SJCRH30 (cell line): Measurements from ENCODE around the gene GRIK1. TPM values are rescaled to one million over a fixed set of nuclear protein-coding genes. Genes with fewer than 3 reads are reported as not detected.
"Not testable (repeated sequence)": the region's sequence is repeated elsewhere in the genome, so short reads cannot be mapped to it uniquely, and the experiment has no call there.

Source experiments
- DNase-seq, 2 experiments: peaks; one replicate each; pipeline ENCODE4 v3.0.0-alpha.2; 2015 to 2020
- H3K27ac ChIP-seq: fragments of 250-450 bp; sonication (Bioruptor Pico); 2 replicates; pipeline ENCODE4 v1.5.1; 2020; ENCODE audit warnings: mild to moderate bottlenecking, moderate library complexity
- H3K27me3 ChIP-seq: fragments of 250-450 bp; sonication (Bioruptor Pico); 2 replicates; pipeline ENCODE4 v1.5.1; 2020; ENCODE audit warnings: mild to moderate bottlenecking, moderate library complexity
- H3K36me3 ChIP-seq: fragments of 250-450 bp; sonication (Bioruptor Pico); 2 replicates; pipeline ENCODE4 v1.5.1; 2020; ENCODE audit warnings: mild to moderate bottlenecking, moderate library complexity
- H3K4me1 ChIP-seq: fragments of 250-450 bp; sonication (Bioruptor Pico); 2 replicates; pipeline ENCODE4 v1.5.1; 2020; ENCODE audit warnings: mild to moderate bottlenecking, moderate library complexity
- H3K4me3 ChIP-seq: fragments of 250-450 bp; sonication (Bioruptor Pico); 2 replicates; pipeline ENCODE4 v1.5.1; 2020; ENCODE audit warnings: mild to moderate bottlenecking, moderate library complexity
- H3K9me3 ChIP-seq: fragments of 250-450 bp; sonication (Bioruptor Pico); replicated peaks from 2 replicates; pipeline ENCODE4 v1.5.1; 2020; ENCODE audit warnings: mild to moderate bottlenecking, moderate library complexity
- total RNA-seq: library from RNA; depleted of rRNA; stranded (reverse); fragments of >200 nt; shearing (Covaris generic); gene quantifications from 2 replicates; pipeline ENCODE4 v1.2.3, GENCODE V29; 2014

The GRIK1 gene
- total RNA-seq, 1 experiment from 2014 or later = not detected

DNA sequence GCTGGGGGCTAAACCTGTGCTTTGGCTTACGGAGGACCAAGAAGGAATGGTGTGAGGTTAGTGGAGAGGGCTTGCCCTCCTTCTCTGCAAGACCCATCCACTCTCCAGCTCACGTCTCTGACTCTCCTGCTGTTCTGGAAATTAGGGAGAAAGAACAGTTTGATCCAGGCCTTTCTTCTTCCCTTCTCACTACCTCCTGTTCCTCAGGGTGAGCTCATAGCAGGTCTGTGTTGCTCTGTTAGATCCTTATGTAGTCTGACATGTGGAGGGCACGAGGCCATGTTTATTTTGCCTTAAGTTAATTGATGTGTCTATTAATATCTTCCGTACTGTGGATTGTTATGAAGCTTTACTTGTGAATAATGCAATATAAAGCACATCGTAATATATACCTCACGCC is 315.0 kb downstream of the GRIK1 start:
- no peak overlapping the region for H3K4me3 ChIP-seq
- H3K4me1 ChIP-seq = no peaks in the 10 kb centered on the region
- H3K9me3 ChIP-seq = peaks cover 3% of the 10 kb centered on the region; the same call in 1 of the 2 replicates
- no peak overlapping the region for H3K27ac ChIP-seq
- no peak for DNase-seq
- no peaks in the 10 kb centered on the region for H3K27me3 ChIP-seq
- no peaks in the 10 kb centered on the region for H3K36me3 ChIP-seq

DNA sequence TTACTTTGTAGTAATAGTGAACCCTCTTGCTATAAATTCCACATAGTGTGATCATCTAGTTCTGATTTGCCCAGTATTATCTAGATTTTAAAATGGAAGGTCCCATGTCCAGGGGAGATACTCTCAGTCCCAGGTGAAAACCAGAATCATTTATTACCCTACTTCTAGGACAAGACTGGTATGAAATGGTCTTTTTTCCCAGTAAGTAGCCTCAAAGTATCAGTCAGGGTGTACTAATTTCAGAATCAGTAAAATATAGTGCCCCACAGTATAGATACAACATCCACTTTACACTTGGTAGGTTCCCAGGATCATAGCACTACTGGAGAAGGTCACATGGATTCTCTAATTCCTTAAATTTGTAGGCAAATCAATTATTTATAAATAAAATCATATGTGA is 318.3 kb downstream of the GRIK1 start:
- no peaks in the 10 kb centered on the region for H3K27me3 ChIP-seq
- H3K4me1 ChIP-seq = no peaks in the 10 kb centered on the region
- no peak overlapping the region for H3K27ac ChIP-seq
- H3K36me3 ChIP-seq = no peaks in the 10 kb centered on the region
- H3K9me3 ChIP-seq = no peaks in the 10 kb centered on the region; the same call in none of the 2 replicates
- DNase-seq = no peak
- H3K4me3 ChIP-seq = no peak overlapping the region

DNA sequence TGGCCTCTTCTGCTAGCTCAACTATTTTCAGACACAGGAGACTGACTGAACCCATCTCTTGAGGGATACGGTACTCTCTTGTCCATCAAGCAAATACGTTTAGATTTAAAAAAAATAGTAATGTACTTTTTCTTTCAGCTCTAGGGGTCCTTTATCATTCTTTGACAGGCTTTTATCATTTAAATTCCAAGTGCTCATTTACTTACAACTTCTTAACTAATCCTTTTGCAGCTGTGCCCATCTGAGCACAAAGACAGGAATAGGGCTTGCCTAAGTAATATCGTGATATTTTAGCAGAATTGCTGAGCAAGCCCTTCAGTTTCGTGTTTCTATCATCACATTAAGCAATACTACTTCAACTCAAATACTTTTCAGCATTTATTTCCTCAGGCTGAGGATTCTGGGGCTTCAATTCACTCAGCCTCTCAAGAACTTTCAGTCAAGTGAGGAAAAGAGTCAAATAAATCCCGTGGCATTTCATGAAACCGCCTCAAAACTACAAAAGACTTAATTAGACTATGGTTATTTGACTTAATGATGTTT is 323.5 kb downstream of the GRIK1 start:
- Histone ChIP-seq H3K27me3 (no peaks in the 10 kb centered on the region), H3K27ac (no peak overlapping the region), H3K4me1 (no peaks in the 10 kb centered on the region), H3K9me3 (no peaks in the 10 kb centered on the region; the same call in none of the 2 replicates), H3K36me3 (no peaks in the 10 kb centered on the region), H3K4me3 (no peak overlapping the region)
- DNase-seq = no peak

DNA sequence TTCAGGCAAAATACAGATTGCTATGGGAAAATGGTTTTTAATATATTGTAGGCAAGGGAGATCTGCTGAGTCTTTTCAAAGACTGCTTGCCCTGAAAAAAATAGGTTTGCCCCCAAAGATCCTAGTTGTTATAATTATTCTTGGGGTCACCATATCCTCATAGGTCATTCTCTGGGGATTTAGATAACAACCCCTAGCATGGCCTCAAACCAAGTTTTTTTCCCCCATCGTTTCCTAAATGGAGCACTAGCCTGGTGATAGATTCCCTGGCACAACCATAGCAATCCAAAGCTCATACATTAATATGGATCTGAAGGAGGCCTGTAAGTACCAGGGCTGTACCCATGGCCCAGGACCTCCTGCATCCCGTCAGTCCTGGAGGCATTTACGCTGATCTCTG is 325.9 kb downstream of the GRIK1 start:
- H3K9me3 ChIP-seq = no peaks in the 10 kb centered on the region; the same call in 1 of the 2 replicates
- no peak overlapping the region for H3K27ac ChIP-seq

DNA sequence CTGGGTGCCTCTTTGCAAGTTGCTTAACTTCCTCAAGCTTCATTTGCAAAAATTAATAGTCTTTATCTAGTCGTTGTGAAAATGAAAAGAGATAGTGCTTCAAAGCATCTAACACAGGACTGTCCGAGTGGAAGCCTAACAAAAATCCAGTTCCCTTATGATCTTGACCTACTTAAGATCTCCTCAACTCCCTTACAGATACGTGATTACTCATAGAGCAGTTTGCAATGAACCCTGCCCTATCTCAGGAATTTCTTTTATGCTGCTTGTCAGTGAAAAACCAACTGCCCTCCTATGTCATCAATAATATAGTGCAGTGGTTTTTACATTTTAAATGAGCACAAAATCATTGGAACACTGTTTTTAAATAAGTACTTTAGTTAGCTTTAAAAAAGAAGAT is 326.8 kb downstream of the GRIK1 start:
- no peaks in the 10 kb centered on the region for H3K9me3 ChIP-seq
- no peak for DNase-seq
- H3K36me3 ChIP-seq = no peaks in the 10 kb centered on the region
- no peaks in the 10 kb centered on the region for H3K27me3 ChIP-seq
- H3K4me3 ChIP-seq = no peak overlapping the region
- H3K27ac ChIP-seq = no peak overlapping the region
- H3K4me1 ChIP-seq = no peaks in the 10 kb centered on the region

More for the DNA sequence above, 325.9 kb downstream of the GRIK1 start:
- DNase-seq = no peak
- H3K4me3 ChIP-seq = no peak overlapping the region
- no peaks in the 10 kb centered on the region for H3K36me3 ChIP-seq
- no peaks in the 10 kb centered on the region for H3K4me1 ChIP-seq
- H3K27me3 ChIP-seq = no peaks in the 10 kb centered on the region

DNA sequence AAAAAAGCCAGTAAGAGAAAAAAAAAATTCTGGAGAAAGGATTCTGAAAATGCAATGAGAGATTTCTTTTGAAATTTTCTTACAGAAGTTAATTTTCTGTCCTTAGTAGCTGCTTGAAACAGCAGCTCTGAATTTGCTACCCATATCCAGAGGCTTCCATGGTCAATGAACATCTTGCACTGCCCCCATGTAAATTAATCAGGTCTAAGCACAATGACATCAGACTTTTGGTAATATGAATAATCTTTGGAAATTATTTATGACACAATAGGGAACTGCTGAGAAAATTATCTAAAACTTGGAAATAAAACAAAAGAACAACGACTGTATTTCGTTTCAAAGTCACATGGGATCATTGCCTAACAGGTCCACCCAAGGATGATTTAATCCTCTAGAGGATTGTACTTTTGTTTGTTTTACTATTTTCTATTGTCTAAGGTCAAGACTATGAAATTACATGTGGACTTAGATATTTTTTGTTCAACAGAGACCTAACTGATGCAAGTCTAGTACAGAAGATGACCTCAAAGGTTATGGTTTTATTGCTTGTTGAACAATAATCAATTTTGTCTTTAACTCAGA is 328.9 kb downstream of the GRIK1 start:
- H3K4me1 ChIP-seq = no peaks in the 10 kb centered on the region
- H3K9me3 ChIP-seq = no peaks in the 10 kb centered on the region
- no peak for DNase-seq
- no peaks in the 10 kb centered on the region for H3K36me3 ChIP-seq
- no peak overlapping the region for H3K4me3 ChIP-seq
- H3K27ac ChIP-seq = no peak overlapping the region
- H3K27me3 ChIP-seq = no peaks in the 10 kb centered on the region

DNA sequence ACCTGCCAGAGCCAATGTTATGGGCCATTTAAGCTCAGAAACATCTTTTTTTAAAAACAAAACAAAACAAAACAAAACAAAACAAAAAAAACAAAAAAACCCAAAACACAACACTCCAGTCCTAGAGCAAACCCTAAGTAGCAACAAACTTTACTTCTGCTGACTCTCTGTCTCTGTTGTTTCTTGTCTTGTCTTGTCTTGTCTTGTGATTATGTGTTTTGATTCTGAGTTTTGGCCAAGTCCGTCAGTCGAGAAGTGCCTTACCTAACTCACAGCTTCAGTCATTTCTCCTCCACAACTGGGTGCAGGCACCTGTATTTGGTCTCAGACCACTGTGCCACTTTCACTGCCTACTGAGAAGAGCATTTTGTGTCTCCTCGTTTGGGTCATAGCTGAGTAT is 333.2 kb downstream of the GRIK1 start:
- Histone ChIP-seq H3K27me3 (no peaks in the 10 kb centered on the region), H3K9me3 (no peaks in the 10 kb centered on the region), H3K36me3 (no peaks in the 10 kb centered on the region), H3K4me3 (no peak overlapping the region), H3K4me1 (peaks cover 2% of the 10 kb centered on the region), H3K27ac (no peak overlapping the region)
- DNase-seq = no peak

DNA sequence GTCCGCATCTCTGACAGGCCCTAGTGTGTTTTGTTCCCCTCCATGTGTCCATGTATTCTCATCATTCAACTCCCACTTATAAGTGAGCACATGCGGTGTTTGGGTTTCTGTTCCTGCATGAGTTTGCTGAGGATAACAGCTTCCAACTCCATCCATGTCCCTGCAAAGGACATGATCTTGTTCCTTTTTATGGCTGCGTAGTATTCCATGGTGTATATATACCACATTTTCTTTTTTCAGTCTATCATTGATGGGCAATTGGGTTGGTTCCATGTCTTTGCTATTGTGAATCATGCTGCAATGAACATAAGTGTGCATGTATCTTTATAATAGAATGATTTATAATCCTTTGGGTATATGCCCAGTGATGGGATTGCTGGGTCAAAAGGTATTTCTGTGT is 334.6 kb downstream of the GRIK1 start:
- H3K9me3 ChIP-seq, H3K27me3 ChIP-seq, H3K36me3 ChIP-seq, H3K4me3 ChIP-seq, H3K27ac ChIP-seq, DNase-seq: not testable (repeated sequence)
- peaks cover 12% of the 10 kb centered on the region for H3K4me1 ChIP-seq

DNA sequence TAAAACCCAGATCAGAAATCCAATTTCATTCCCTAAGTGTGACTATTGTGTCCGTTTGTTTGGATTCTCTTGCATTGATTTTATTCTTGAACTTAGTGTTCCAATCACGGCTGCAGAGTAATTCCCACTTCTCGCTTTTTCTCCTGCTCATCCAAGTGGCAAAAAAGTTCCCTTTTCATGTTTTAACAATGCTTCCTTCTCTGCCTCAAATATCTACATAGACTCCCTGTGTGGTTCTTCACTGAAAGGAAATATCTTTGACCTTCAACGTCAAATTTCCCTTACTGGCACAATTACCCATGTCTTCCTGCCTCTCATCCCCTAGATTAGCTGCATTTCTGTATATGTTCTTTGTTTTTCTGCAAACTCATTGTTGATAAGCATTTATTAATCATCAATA is 335.7 kb downstream of the GRIK1 start:
- Histone ChIP-seq H3K4me1 (peaks cover 12% of the 10 kb centered on the region), H3K4me3 (no peak overlapping the region), H3K27ac (no peak overlapping the region), H3K27me3 (no peaks in the 10 kb centered on the region), H3K9me3 (no peaks in the 10 kb centered on the region), H3K36me3 (no peaks in the 10 kb centered on the region)
- DNase-seq = no peak

DNA sequence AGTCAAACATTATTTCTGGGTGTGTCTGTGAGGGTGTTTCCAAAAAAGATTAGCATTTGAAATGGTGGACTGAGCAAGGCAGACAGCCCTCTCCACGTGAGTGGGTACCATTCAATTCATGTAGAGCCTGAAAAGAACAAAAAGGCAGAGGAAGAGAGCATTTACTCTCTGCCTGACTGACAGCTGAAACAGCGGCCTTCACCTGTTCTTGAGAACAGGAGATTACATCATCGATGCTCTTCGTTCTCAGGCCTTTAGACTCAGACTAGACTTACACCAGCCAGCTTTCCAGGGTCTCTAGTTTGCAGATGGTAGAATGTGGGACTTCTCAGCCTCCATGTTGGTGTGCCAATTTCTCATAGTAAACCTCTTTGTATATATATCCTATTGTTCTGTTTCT is 338.7 kb downstream of the GRIK1 start:
- Histone ChIP-seq H3K36me3 (no peaks in the 10 kb centered on the region), H3K9me3 (no peaks in the 10 kb centered on the region), H3K4me3 (no peak overlapping the region), H3K27me3 (no peaks in the 10 kb centered on the region), H3K4me1 (peaks cover 12% of the 10 kb centered on the region), H3K27ac (peak overlapping the region; percentile 50)
- DNase-seq = peak; percentile 64 to 74

DNA sequence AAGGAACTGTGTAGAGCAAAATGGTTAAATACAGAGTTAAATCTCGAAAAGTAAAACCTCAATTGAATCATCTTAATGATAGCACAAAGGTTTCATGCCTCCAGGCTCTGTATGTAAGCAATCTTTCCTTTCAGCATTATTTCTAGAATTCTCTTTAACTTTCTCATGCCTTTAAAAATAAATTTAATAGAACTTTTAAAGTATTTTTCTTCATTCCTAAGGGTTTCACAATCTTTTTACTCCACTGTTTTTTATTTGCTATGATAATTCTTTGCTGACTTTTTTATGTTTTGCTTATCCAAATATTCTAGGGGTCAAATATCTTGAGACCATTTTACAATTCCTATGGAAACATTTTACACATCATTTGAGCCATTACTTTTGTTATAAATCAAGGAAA is 353.1 kb downstream of the GRIK1 start:
- Histone ChIP-seq H3K27me3 (no peaks in the 10 kb centered on the region), H3K4me1 (peaks cover 6% of the 10 kb centered on the region), H3K27ac (no peak overlapping the region), H3K36me3 (no peaks in the 10 kb centered on the region), H3K9me3 (no peaks in the 10 kb centered on the region), H3K4me3 (no peak overlapping the region)
- DNase-seq = no peak

DNA sequence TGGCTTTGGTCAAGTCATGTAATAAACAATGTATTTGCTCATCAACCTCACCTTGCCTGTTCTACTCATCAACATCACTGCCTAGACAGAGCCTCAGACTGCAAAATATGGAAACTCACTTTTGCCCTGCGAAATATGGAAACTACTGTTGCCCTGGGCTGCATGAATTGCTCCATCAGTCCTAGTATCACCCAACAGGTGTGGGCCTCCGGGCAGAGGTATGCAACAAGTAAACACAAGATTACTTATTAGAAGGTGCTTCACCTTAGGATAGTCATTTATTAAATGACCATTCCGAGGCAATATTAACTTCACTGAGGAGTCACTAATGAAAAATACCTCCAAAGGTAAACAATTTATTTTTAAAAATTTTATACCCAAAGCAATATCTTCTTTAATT is 354.3 kb downstream of the GRIK1 start:
- H3K27me3 ChIP-seq = no peaks in the 10 kb centered on the region
- H3K36me3 ChIP-seq = no peaks in the 10 kb centered on the region
- H3K4me3 ChIP-seq = no peak overlapping the region
- H3K9me3 ChIP-seq = no peaks in the 10 kb centered on the region
- no peak for DNase-seq
- no peak overlapping the region for H3K27ac ChIP-seq
- H3K4me1 ChIP-seq = no peaks in the 10 kb centered on the region

DNA sequence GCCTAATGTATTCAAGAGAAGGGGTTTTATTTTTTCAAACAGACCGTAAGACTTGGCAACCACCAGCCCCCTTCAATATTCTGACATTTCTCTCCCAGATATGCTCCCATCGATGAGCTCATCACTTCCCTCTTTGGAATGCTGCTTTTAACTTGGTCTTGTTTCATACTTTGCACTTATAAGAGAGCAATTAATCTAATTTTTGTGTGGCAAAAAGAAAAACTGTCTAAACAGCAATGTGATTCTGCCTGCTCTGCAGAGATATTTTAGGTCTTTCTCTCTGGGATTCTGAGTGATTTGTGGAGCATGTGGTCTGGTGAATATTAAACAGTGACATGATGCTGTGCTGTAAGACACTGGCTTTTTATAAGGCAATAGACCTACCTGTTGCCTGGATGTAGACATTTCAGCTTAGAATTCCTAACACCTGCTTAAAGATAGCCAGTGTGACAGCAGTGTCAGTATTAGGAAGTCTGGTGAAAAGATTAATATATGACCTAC is 356.3 kb downstream of the GRIK1 start:
- no peak for DNase-seq
- no peak overlapping the region for H3K4me3 ChIP-seq
- H3K9me3 ChIP-seq = no peaks in the 10 kb centered on the region
- H3K36me3 ChIP-seq = no peaks in the 10 kb centered on the region
- no peaks in the 10 kb centered on the region for H3K4me1 ChIP-seq
- H3K27me3 ChIP-seq = no peaks in the 10 kb centered on the region
- H3K27ac ChIP-seq = no peak overlapping the region

DNA sequence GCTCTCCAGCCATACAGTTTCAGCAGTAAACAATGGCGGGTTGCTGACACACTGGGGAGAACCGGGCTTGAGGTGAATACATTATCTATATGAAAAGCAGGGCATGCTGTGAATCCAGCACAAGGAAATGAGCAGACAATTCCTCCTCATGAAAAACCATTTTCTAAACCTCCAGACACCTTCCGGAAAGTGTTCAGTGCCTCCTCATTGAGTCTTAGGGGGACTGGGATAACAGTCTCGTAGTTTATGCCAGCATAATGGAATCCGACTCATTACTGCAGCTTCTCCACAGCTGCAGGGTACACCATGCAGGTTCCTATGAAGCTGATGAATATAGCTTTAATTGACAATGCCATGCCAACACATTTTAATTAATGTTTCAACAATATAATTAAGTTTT is 356.9 kb downstream of the GRIK1 start:
- no peak for DNase-seq
- Histone ChIP-seq H3K27me3 (no peaks in the 10 kb centered on the region), H3K27ac (no peak overlapping the region), H3K4me3 (no peak overlapping the region), H3K9me3 (no peaks in the 10 kb centered on the region), H3K4me1 (no peaks in the 10 kb centered on the region), H3K36me3 (no peaks in the 10 kb centered on the region)

DNA sequence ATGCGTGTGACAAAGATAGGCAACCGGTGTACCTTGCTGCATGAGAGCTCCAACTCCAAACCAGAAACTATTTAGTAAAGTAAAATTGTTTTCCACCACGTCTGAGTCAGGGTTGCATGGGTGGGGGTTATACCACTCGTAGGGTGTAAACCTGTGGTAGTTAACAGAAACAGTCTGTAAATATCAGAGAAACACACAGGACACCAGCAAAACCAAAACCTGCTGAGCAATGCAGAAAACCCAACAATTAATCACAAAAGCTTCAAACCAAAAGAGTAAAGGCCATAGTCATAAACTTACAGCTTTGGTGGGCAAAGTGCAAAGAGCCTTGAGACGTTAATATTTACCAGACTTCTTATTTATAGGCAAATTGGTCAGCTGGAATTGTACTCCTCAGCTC is 358.4 kb downstream of the GRIK1 start:
- no peaks in the 10 kb centered on the region for H3K9me3 ChIP-seq
- no peaks in the 10 kb centered on the region for H3K36me3 ChIP-seq
- H3K27ac ChIP-seq = no peak overlapping the region
- DNase-seq = no peak
- no peaks in the 10 kb centered on the region for H3K4me1 ChIP-seq
- H3K27me3 ChIP-seq = no peaks in the 10 kb centered on the region
- H3K4me3 ChIP-seq = no peak overlapping the region

DNA sequence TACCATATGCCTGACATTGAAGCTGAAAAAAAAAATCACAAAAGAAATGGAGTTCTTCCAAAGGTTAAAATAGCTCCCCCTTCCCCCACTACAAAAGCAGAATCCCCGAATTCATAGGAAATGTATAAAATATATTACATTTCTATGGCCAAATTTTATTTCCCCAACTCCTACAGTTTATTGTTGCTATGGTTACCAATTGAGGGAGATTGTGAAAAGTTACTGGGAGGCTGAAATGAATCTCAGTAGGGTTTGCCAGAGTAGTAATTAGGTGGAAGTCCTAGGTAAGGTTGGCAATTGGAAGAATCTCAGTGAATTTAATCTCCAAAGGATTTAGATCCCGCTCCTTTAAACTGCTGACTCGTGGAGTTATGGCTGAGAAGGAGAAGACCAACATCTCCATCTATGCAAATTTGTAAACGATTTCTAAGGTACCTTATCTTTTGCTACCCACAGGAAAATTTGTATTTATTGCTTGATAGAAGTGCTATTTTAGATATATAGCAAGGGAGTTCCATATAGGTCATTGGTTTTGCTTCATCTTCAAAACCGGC is 359.0 kb downstream of the GRIK1 start:
- H3K36me3 ChIP-seq = no peaks in the 10 kb centered on the region
- H3K27ac ChIP-seq = no peak overlapping the region
- DNase-seq = no peak

More for the DNA sequence above, 359.0 kb downstream of the GRIK1 start:
- H3K4me3 ChIP-seq = no peak overlapping the region
- H3K27me3 ChIP-seq = no peaks in the 10 kb centered on the region
- H3K4me1 ChIP-seq = no peaks in the 10 kb centered on the region
- no peaks in the 10 kb centered on the region for H3K9me3 ChIP-seq
